B cell (primary cell): ENCODE measurements around the gene PPIP5K2. TPM values are rescaled to one million over a fixed set of nuclear protein-coding genes. Genes with fewer than 3 reads are reported as not detected.

ENCODE experiments used
- ATAC-seq: fragments of 200-7000 bp; cut with Tn5 transposase; one replicate; pipeline ENCODE4 v1.10.0; 2021; ENCODE audit warnings: low read depth, mild to moderate bottlenecking, moderate number of reproducible peaks, moderate library complexity
- CTCF ChIA-PET: fragments of 350-600 bp; sonication (Branson Sonifier 250); formaldehyde crosslinking; loops from one replicate; lab custom pipeline; 2021; ENCODE audit warnings: antibody characterized with exemption, inconsistent platforms; lab: Charles Lee
- POLR2A ChIA-PET: fragments of 350-600 bp; sonication (Branson Sonifier 250); formaldehyde crosslinking; loops from one replicate; lab custom pipeline; 2021; ENCODE audit warnings: antibody characterized with exemption; lab: Charles Lee
- DNase-seq: peaks from one replicate; pipeline ENCODE4 v3.0.0; 2013
- H2AFZ ChIP-seq: 2 replicates; pipeline ENCODE4 v1.6.1; 2012; ENCODE audit warnings: mild to moderate bottlenecking, low read depth, low read length; ENCODE audit not compliant: insufficient read depth, poor library complexity, severe bottlenecking
- H3K27ac ChIP-seq, 2 donors: 1 replicate in 1 of 2; 2 replicates in 1 of 2; pipeline ENCODE4 v1.5.1; 2012 to 2013; ENCODE audit warnings: low read length in 2 of 2, mild to moderate bottlenecking in 2 of 2, moderate library complexity in 1 of 2
- H3K27me3 ChIP-seq, 4 experiments: fragments of 200-600 bp in 1 of 4; sonication (generic) in 1 of 4; replicated peaks in 1 of 4; 1 replicate in 2 of 4; 2 replicates in 2 of 4; pipeline versions ENCODE4 v1.6.1 to v1.7.0; 2013 to 2016; ENCODE audit warnings: low read length in 3 of 4, mild to moderate bottlenecking in 2 of 4, mixed read lengths in 1 of 4, moderate library complexity in 1 of 4; ENCODE audit not compliant: insufficient read depth in 4 of 4, control insufficient read depth in 3 of 4; ENCODE audit errors: control extremely low read depth in 1 of 4
- H3K36me3 ChIP-seq, 2 experiments: replicated peaks in 1 of 2; 1 replicate in 1 of 2; 2 replicates in 1 of 2; pipeline versions ENCODE4 v1.6.1 to v1.7.1; 2013; ENCODE audit warnings: low read length in 1 of 2; ENCODE audit not compliant: insufficient read depth in 2 of 2, control insufficient read depth in 1 of 2; ENCODE audit errors: control extremely low read depth in 1 of 2, extremely low read depth in 1 of 2
- H3K4me1 ChIP-seq, 2 donors: fragments of 200-600 bp in 1 of 2; sonication (generic) in 1 of 2; 1 replicate in 1 of 2; 2 replicates in 1 of 2; pipeline versions ENCODE4 v1.5.1 to v1.6.1; 2013 to 2017; ENCODE audit warnings: low read length in 2 of 2; ENCODE audit not compliant: control insufficient read depth in 2 of 2, insufficient read depth in 2 of 2
- H3K4me2 ChIP-seq: replicated peaks from 2 replicates; pipeline ENCODE3; 2012; ENCODE audit warnings: mild to moderate bottlenecking, low read depth, low read length; ENCODE audit not compliant: poor library complexity, severe bottlenecking
- H3K4me3 ChIP-seq, 5 experiments: fragments of 200-600 bp in 1 of 5; sonication (generic) in 1 of 5; 1 replicate in 3 of 5; 2 replicates in 2 of 5; pipeline versions ENCODE4 v1.5.1 to v1.7.0; 2011 to 2016; ENCODE audit warnings: low read length in 4 of 5, mild to moderate bottlenecking in 4 of 5, low read depth in 2 of 5, control low read depth in 1 of 5, moderate library complexity in 1 of 5; ENCODE audit not compliant: insufficient read depth in 1 of 5; ENCODE audit errors: control extremely low read depth in 1 of 5, extremely low read depth in 1 of 5
- H3K79me2 ChIP-seq: fragments of 200-600 bp; sonication (generic); one replicate; pipeline ENCODE4 v1.6.0; 2016; ENCODE audit warnings: low read length; ENCODE audit not compliant: control insufficient read depth, insufficient read depth
- H3K9ac ChIP-seq: fragments of 200-600 bp; sonication (generic); 2 replicates; pipeline ENCODE4 v1.6.1; 2017; ENCODE audit warnings: mild to moderate bottlenecking, low read length, moderate library complexity
- H3K9me3 ChIP-seq, 3 donors: one replicate each; pipeline versions ENCODE4 v1.6.1 to v1.7.1; 2013; ENCODE audit warnings: low read length in 2 of 3; ENCODE audit not compliant: control insufficient read depth in 2 of 3, insufficient read depth in 1 of 3; ENCODE audit errors: control extremely low read depth in 1 of 3
- H4K20me1 ChIP-seq: 2 replicates; pipeline ENCODE4 v1.6.0; 2012; ENCODE audit warnings: mild to moderate bottlenecking, low read length; ENCODE audit not compliant: insufficient read depth, control insufficient read depth, poor library complexity, severe bottlenecking
- H3K27ac Mint-ChIP-seq: one replicate; pipeline ENCODE4 v1.8.0; 2021; ENCODE audit warnings: mixed read lengths
- H3K27me3 Mint-ChIP-seq: one replicate; pipeline ENCODE4 v1.8.0; 2021; ENCODE audit warnings: mixed read lengths
- H3K4me1 Mint-ChIP-seq: one replicate; pipeline ENCODE4 v1.8.0; 2021; ENCODE audit warnings: mixed read lengths
- H3K4me3 Mint-ChIP-seq: one replicate; pipeline ENCODE4 v1.8.0; 2021; ENCODE audit warnings: mixed read lengths
- H3K9me3 Mint-ChIP-seq: one replicate; pipeline ENCODE4 v1.8.0; 2022; ENCODE audit warnings: mixed read lengths; ENCODE audit not compliant: insufficient read depth
- EZH2 ChIP-seq: IDR thresholded peaks from 2 replicates; pipeline ENCODE4 v1.6.1; 2012; ENCODE audit warnings: borderline replicate concordance, low read depth, mild to moderate bottlenecking, moderate library complexity, low read length; ENCODE audit not compliant: insufficient read depth, poor library complexity, severe bottlenecking
- WGBS: methylation state at CpG from one replicate; pipeline ENCODE4 v1.1.5; 2013; ENCODE audit warnings: missing lambda C conversion rate; ENCODE audit not compliant: insufficient coverage; 5-methylcytosine and 5-hydroxymethylcytosine counted together
- intact Hi-C: fragments of 100-400 bp; cut with micrococcal nuclease; formaldehyde crosslinking; loops from one replicate; pipeline ENCODE4 v1.10.0; 2022
- polyA plus RNA-seq: library from polyadenylated mRNA; depleted of rRNA; stranded (reverse); fragments of >200 nt; gene quantifications from 2 replicates; pipeline ENCODE4 v1.2.3, GENCODE V29; 2012
- total RNA-seq, 2 donors: library from RNA; stranded (reverse); fragments of 120-200 nt in 1 of 2; gene quantifications; 1 replicate in 1 of 2; 2 replicates in 1 of 2; pipeline versions ENCODE4 v1.2.3 to v1.2.4, GENCODE V29; 2013 to 2022
- TF ChIP-seq, protein P1 (sequence below): fragments of 200-600 bp; IDR thresholded peaks from one replicate; pipeline ENCODE4 v1.8.0; 2022; ENCODE audit warnings: antibody characterized with exemption, mild to moderate bottlenecking

Gene PPIP5K2
- total and polyA plus RNA-seq, 2 donors (not counting 1 experiment from before 2014, with no cell fraction given): 14.5 to 80.5 TPM

DNA sequence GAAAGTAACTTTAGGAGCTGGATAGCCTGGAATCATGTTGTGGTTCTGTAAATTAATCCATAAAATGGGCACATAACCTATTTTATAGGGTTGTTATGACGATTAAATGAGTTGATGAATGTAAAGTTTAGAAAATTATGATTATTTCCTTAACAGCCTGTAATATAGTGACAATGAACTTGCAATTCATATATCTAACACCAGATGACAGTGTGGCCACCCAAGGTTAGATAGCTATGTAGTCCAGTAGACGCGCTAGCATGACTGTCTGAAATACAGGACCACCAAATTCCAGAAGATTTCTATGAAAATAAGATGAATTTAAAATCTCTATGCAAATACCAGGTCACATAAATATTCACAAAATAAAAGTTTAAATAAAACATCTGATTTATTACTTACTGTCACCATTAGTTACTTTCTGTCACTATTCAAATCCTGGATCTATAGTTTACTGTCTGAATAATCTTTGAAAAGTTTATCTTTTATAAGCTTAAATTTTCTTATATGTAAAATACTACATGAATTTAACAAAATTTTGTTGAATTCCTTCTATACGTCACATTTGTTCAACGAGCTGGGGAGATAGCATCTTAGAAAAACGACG lies 112.4 kb downstream of the PPIP5K2 start:
- no peaks in the 10 kb centered on the region for H3K9me3 Mint-ChIP-seq
- Histone ChIP-seq H2AFZ (no peak overlapping the region), H3K9me3 (no peaks in the 10 kb centered on the region), H3K4me1 (no peaks in the 10 kb centered on the region), H4K20me1 (no peaks in the 10 kb centered on the region), H3K36me3 (no peaks in the 10 kb centered on the region), H3K79me2 (no peaks in the 10 kb centered on the region), H3K9ac (no peak overlapping the region), H3K27ac (no peak overlapping the region), H3K4me3 (no peak overlapping the region), H3K27me3 (no peaks in the 10 kb centered on the region), H3K4me2 (no peak overlapping the region)
- H3K27ac Mint-ChIP-seq: no peak overlapping the region
- DNase-seq (peak; percentile 36), ATAC-seq (peak; percentile 43)
- intact Hi-C loops: no loop called here
- H3K4me3 Mint-ChIP-seq: no peak overlapping the region
- no peaks in the 10 kb centered on the region for H3K4me1 Mint-ChIP-seq
- no CpG with 5 or more reads among the region's 7 CpGs for WGBS
- peaks cover 8% of the 10 kb centered on the region for H3K27me3 Mint-ChIP-seq
- TF ChIP-seq, protein P1, sequence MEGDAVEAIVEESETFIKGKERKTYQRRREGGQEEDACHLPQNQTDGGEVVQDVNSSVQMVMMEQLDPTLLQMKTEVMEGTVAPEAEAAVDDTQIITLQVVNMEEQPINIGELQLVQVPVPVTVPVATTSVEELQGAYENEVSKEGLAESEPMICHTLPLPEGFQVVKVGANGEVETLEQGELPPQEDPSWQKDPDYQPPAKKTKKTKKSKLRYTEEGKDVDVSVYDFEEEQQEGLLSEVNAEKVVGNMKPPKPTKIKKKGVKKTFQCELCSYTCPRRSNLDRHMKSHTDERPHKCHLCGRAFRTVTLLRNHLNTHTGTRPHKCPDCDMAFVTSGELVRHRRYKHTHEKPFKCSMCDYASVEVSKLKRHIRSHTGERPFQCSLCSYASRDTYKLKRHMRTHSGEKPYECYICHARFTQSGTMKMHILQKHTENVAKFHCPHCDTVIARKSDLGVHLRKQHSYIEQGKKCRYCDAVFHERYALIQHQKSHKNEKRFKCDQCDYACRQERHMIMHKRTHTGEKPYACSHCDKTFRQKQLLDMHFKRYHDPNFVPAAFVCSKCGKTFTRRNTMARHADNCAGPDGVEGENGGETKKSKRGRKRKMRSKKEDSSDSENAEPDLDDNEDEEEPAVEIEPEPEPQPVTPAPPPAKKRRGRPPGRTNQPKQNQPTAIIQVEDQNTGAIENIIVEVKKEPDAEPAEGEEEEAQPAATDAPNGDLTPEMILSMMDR: peak; percentile 80
- TF ChIP-seq EZH2: no peak
- CTCF ChIA-PET: interaction anchor here (0.9 to 2.9 kb wide), 9 partner anchors 8 to 253 kb away, joined by 3 to 34 read pairs (median 4); partner anchors contain the start of gene MACIR
- POLR2A ChIA-PET: no interaction called here

DNA sequence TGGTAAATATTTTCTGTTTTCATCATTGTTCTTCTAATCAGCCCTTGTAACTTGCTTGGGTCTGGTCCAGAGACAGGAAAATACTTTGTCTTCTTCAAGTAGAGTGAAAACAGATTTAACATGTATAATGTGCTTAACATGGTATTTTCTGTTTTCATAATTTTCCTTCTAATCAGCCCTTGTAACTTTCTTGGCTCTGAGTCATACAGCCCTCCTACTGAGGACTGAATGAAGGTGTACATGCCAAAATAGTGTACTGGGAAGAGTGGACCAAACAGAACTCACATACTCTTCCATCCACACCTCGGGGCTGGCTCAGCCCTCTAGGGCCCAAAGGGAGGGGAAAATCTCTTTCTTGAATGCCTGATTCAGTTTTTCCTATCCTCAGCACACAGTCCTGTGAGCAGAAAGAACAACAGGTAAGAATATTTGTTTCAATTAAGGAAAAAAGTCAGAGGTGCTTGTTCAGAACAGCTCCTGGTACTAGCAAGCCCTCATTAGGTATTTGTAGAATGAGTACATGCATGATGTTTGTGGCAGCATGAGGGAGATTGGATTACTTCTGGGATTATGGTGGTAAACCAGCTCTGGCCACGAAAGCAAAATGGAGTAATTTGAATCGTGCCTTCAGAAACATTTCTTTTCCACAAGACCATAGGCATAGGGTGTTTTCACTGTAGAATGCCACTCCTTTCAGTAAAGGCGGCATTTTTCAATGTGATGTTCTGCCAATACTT lies 114.3 kb downstream of the PPIP5K2 start:
- Histone ChIP-seq H3K27ac (no peak overlapping the region), H2AFZ (no peak overlapping the region), H3K4me2 (no peak overlapping the region), H3K36me3 (no peaks in the 10 kb centered on the region), H3K9ac (no peak overlapping the region), H4K20me1 (no peaks in the 10 kb centered on the region), H3K4me3 (no peak overlapping the region), H3K4me1 (no peaks in the 10 kb centered on the region), H3K27me3 (no peaks in the 10 kb centered on the region), H3K9me3 (no peaks in the 10 kb centered on the region), H3K79me2 (no peaks in the 10 kb centered on the region)
- intact Hi-C loops: no loop called here
- no peak for TF ChIP-seq EZH2
- TF ChIP-seq, protein P1: no peak
- DNase-seq (no peak), ATAC-seq (no peak)
- H3K27ac Mint-ChIP-seq: no peak overlapping the region
- ChIA-PET POLR2A (no interaction called here), CTCF (interaction anchor here (1.5 kb wide), 1 partner anchor 241 kb away, joined by 6 read pairs; no protein-coding TSS in a partner anchor)
- no peak overlapping the region for H3K4me3 Mint-ChIP-seq
- H3K9me3 Mint-ChIP-seq: no peaks in the 10 kb centered on the region
- peaks cover 6% of the 10 kb centered on the region for H3K27me3 Mint-ChIP-seq
- whole genome bisulfite sequencing: no CpG with 5 or more reads among the region's 4 CpGs
- H3K4me1 Mint-ChIP-seq: no peaks in the 10 kb centered on the region
